ENCODE measurements around the gene NAMPT.

Gene NAMPT

GRCh38 chr7:106312099-106312871 lies 27.5 kb upstream of the NAMPT start:
- H2AFZ ChIP-seq (ENCODE audit: low read length) = no peak overlapping the region
- no peaks in the 10 kb centered on the region for H4K20me1 ChIP-seq (ENCODE audit: insufficient read depth, low read length, poor library complexity, severe bottlenecking)
- no peak overlapping the region for H3K9ac ChIP-seq (ENCODE audit: low read depth, low read length, poor library complexity, severe bottlenecking)

GRCh38 chr7:106309362-106309761 lies 24.6 kb upstream of the NAMPT start:
- Histone ChIP-seq H3K79me2 (ENCODE audit: insufficient read depth, low read length) (no peaks in the 10 kb centered on the region), H3K4me2 (ENCODE audit: low read depth, low read length, poor library complexity, severe bottlenecking) (no peak overlapping the region), H4K20me1 (ENCODE audit: insufficient read depth, low read length, poor library complexity, severe bottlenecking) (no peaks in the 10 kb centered on the region), H3F3A (ENCODE audit: low read depth) (no peaks in the 10 kb centered on the region), H2AFZ (ENCODE audit: low read length) (no peak overlapping the region), H3K36me3 (ENCODE audit: insufficient read depth, low read length) (no peaks in the 10 kb centered on the region), H3K9ac (ENCODE audit: low read depth, low read length, poor library complexity, severe bottlenecking) (no peak overlapping the region), H3K9me3 (ENCODE audit: insufficient read depth, low read depth, low read length) (no peaks in the 10 kb centered on the region), H3K27me3 (ENCODE audit: insufficient read depth, low read length, poor library complexity, severe bottlenecking) (no peaks in the 10 kb centered on the region), H3K4me1 (ENCODE audit: insufficient read depth, low read length, poor library complexity, severe bottlenecking) (no peaks in the 10 kb centered on the region), H3K9me2 (replicated peaks; ENCODE audit: low read depth, low read length) (no peaks in the 10 kb centered on the region), H3K4me3 (ENCODE audit: low read length, poor library complexity, severe bottlenecking) (no peak overlapping the region)
- no peak for TF ChIP-seq CTCF (conservative IDR thresholded peaks at IDR 0.05; ENCODE audit: low read length)
- TF ChIP-seq EZH2phosphoT487 (IDR thresholded peaks at IDR 0.05; ENCODE audit: borderline replicate concordance) = no peak

More at GRCh38 chr7:106312099-106312871, 27.5 kb upstream of the NAMPT start:
- TF ChIP-seq CTCF (conservative IDR thresholded peaks at IDR 0.05; ENCODE audit: low read length) (no peak), EZH2phosphoT487 (IDR thresholded peaks at IDR 0.05; ENCODE audit: borderline replicate concordance) (no peak)
- H3K9me3 ChIP-seq (ENCODE audit: insufficient read depth, low read depth, low read length) = no peaks in the 10 kb centered on the region
- no peaks in the 10 kb centered on the region for H3K4me1 ChIP-seq (ENCODE audit: insufficient read depth, low read length, poor library complexity, severe bottlenecking)
- H3K27me3 ChIP-seq (ENCODE audit: insufficient read depth, low read length, poor library complexity, severe bottlenecking) = no peaks in the 10 kb centered on the region
- no peaks in the 10 kb centered on the region for H3K36me3 ChIP-seq (ENCODE audit: insufficient read depth, low read length)
- H3K4me2 ChIP-seq (ENCODE audit: low read depth, low read length, poor library complexity, severe bottlenecking) = no peak overlapping the region
- H3K79me2 ChIP-seq (ENCODE audit: insufficient read depth, low read length) = no peaks in the 10 kb centered on the region
- H3F3A ChIP-seq (ENCODE audit: low read depth) = no peaks in the 10 kb centered on the region
- no peak overlapping the region for H3K4me3 ChIP-seq (ENCODE audit: low read length, poor library complexity, severe bottlenecking)
- H3K9me2 ChIP-seq (replicated peaks; ENCODE audit: low read depth, low read length) = no peaks in the 10 kb centered on the region

GRCh38 chr7:106306256-106306655 lies 21.5 kb upstream of the NAMPT start:
- Histone ChIP-seq H3K36me3 (ENCODE audit: insufficient read depth, low read length) (no peaks in the 10 kb centered on the region), H3K4me2 (ENCODE audit: low read depth, low read length, poor library complexity, severe bottlenecking) (no peak overlapping the region), H4K20me1 (ENCODE audit: insufficient read depth, low read length, poor library complexity, severe bottlenecking) (no peaks in the 10 kb centered on the region), H3K9me2 (replicated peaks; ENCODE audit: low read depth, low read length) (no peaks in the 10 kb centered on the region), H3K4me1 (ENCODE audit: insufficient read depth, low read length, poor library complexity, severe bottlenecking) (no peaks in the 10 kb centered on the region), H2AFZ (ENCODE audit: low read length) (no peak overlapping the region), H3K9me3 (ENCODE audit: insufficient read depth, low read depth, low read length) (no peaks in the 10 kb centered on the region), H3K27me3 (ENCODE audit: insufficient read depth, low read length, poor library complexity, severe bottlenecking) (no peaks in the 10 kb centered on the region), H3F3A (ENCODE audit: low read depth) (no peaks in the 10 kb centered on the region), H3K79me2 (ENCODE audit: insufficient read depth, low read length) (no peaks in the 10 kb centered on the region), H3K4me3 (ENCODE audit: low read length, poor library complexity, severe bottlenecking) (no peak overlapping the region), H3K9ac (ENCODE audit: low read depth, low read length, poor library complexity, severe bottlenecking) (no peak overlapping the region)
- TF ChIP-seq EZH2phosphoT487 (IDR thresholded peaks at IDR 0.05; ENCODE audit: borderline replicate concordance) = no peak
- no peak for TF ChIP-seq CTCF (conservative IDR thresholded peaks at IDR 0.05; ENCODE audit: low read length)
